HG03095 (cell line): ENCODE data around the gene CLCA4.
"Not testable (repeated sequence)": the region's sequence is repeated elsewhere in the genome, so short reads cannot be mapped to it uniquely, and the experiment has no call there.

Source experiments
- ATAC-seq: cut with Tn5 transposase; IDR thresholded peaks from one replicate; pipeline ENCODE4 v1.9.1; 2021; ENCODE audit warnings: moderate library complexity; ENCODE audit not compliant: unreplicated experiment

Gene CLCA4

DNA sequence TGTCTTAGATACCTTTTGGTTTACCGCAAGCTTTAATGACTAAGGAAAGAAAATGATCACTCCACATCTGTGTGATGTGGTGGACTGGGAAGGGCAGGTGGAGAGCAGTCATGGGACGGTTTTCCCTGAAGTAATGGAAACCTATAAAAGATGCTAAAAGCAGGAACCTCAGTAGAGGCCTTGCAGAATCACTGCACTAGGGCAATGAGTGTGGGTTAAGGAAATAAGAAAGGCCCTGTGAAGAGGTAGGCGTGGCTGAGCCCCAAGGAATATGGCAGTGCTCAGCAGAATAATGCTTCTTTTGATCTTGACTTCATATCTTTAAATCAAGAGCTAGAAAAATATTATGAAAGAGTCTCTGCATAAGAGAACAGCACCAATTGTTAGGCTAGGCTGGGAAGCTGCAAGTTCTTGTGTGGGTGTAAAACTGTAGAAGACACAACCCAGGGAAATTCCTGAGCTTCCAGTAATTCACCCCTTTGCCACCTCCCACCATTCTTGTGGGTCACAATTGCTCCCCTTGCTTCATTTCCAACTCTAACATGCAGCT is 49.9 kb downstream of the CLCA4 start:
- no peak for ATAC-seq

DNA sequence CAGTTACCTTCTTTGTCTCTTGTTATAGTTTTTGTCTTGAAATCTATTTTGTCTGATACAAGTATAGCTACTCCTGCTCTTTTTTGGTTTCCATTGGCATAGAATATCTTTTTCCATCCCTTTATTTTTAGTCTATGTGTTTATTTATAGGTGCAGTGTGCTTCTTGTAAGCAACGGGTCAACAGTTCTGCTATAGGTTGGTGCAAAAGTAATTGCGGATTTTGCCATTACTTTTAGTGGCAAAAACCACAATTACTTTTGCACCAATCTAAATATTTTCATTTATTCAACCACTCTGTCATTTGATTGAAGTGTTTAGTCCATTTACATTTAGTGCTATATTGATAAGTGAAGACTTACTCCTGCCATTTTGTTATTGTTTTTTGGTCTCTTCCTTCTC is 59.2 kb downstream of the CLCA4 start:
- not testable (repeated sequence) for ATAC-seq

DNA sequence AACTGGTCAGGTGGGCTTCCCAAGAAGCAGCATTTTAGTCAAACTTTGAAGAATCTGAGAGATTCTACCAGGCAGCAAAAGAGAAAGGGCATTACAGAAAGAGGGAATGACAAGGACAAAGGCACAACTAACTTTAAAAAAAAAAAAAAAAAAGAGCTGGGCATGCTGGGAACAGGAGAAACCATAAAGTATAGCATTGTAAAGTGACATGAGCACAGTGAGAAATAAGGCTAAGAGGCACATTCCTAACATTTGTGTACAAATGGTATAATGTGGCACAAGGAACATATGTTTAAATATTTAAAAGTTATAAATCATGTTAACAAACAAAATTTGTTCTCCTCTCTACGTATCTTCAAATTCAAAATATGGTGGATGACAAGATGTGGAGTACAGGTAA is 69.6 kb downstream of the CLCA4 start:
- no peak for ATAC-seq

DNA sequence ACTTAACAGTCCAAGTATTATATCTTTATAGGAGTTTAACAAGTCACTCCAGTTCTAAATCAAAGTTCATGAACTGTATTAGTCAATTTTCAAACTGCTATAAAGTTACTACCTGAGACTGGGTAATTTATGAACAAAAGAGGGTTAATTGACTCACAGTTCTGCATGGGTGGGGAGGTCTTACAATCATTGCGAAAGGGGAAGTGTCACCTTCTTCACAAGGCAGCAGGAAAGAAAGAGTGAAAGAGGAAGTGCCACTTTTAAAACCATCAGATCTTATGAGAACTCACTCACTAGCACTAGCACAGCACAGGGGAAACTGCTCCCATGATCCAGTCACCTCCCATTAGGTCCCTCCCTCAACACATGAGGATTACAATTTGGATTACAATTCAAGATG is 70.0 kb downstream of the CLCA4 start:
- ATAC-seq, result peak; percentile 100

DNA sequence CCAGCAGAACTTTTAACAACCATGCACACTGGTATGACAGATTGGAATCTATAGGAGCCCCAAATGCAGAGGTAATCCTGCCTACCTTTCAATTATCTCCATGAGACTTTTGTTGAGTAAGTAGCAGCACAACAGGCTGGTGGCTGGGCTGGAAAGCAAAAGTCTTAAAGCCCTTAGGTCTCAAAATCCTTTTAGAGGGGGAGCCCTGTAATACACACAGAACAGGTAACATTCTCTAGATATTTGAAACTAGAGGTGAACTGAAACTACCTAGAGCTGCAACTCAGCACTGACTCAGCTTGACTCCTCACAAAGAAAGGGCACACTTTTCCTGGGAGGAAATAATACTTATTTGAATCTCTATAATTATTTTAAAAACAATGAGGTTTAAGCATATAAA is 71.5 kb downstream of the CLCA4 start:
- no peak for ATAC-seq

DNA sequence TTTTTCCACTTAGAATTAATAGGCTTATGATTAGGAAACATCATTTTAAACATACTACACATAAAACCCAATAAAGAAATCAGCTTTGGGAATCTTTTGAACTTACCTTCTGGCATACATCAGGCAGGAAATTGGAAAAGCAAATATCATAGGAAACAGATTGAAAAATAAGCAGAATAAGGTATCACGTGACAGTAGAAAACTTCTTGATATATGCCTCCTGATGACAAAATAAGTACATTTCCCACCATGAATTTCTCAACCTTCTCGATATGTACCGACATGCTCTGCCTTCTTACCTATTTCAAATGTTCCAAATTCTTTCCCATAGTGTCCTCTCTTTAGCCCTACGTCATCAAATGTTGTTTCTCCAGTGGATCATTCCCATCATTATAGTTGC is 72.4 kb downstream of the CLCA4 start:
- ATAC-seq, result no peak

DNA sequence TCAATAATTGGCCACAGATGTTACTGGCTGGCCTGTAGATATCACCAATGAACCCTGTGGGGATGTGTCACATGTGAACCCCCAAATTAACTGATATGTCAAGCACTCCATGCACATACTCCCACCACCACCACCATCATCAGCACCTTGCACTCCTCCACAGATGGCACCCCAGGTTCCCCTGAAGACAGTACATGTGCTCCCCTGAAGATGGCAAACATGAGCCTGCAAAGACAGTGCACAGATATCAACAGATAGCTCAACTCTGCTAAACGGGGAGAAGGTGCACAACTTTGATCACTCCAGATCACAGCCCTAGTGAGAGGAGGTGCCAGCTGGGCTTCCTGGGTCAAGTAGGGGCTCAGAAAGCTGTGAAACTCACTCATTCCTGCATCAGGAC is 74.4 kb downstream of the CLCA4 start:
- ATAC-seq, result no peak
